ENCODE results near the gene GRIK4. TPM values are rescaled to one million over a fixed set of nuclear protein-coding genes. Genes with fewer than 3 reads are reported as not detected.

Gene GRIK4
- polyA plus RNA-seq, 1 experiment: 0.55 TPM

GRCh38 chr11:120546312-120547205, 35.0 kb downstream of the GRIK4 start:
- peak; percentile 90 for DNase-seq (ENCODE audit: low read depth, low spot score)
- ChIA-PET POLR2A (interaction anchor here (0.6 to 3.0 kb wide), 7 partner anchors 9 to 210 kb away, joined by 3 to 11 read pairs (median 4); partner anchors contain the start of gene ARHGEF12), CTCF (interaction anchor here (0.5 to 1.1 kb wide), 3 partner anchors 16 to 136 kb away, joined by 3 to 7 read pairs (median 4); no protein-coding TSS in a partner anchor)
- no peak overlapping the region for H3K4me3 ChIP-seq (ENCODE audit: low read depth, low read length)
- no peaks in the 10 kb centered on the region for H3K9me3 ChIP-seq (ENCODE audit: control insufficient read depth, insufficient read depth, low read length)
- TF ChIP-seq CTCF (IDR thresholded peaks at IDR 0.05; ENCODE audit: low read depth, low read length): no peak
- H3K27ac ChIP-seq (ENCODE audit: low read depth, low read length): peak overlapping the region; percentile 94
- H3K27me3 ChIP-seq (ENCODE audit: control insufficient read depth, insufficient read depth, low read length): no peaks in the 10 kb centered on the region

DNA sequence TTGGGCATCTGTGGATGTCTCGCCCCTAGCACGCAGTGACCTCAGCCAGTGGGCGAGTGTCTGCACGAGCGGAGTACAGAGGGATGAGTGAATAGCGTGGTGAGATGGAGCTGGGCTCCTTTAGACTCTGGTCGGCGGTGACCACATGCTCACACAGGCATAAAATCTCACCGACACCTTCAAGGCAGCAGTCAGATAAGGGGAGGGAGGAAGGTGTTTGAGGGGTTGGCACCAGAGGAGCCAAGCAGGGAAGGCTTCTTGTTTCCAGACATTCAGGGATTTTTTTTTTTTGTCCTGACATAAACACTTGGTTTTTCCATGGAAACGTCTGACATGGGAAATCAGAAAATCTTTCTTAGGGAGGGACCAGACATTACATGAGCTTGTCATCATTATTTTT, 35.8 kb downstream of the GRIK4 start:
- Histone ChIP-seq H3K9me3 (ENCODE audit: control insufficient read depth, insufficient read depth, low read length) (no peaks in the 10 kb centered on the region), H3K27ac (ENCODE audit: low read depth, low read length) (peak overlapping the region; percentile 94), H3K4me3 (ENCODE audit: low read depth, low read length) (no peak overlapping the region), H3K27me3 (ENCODE audit: control insufficient read depth, insufficient read depth, low read length) (no peaks in the 10 kb centered on the region)
- ChIA-PET CTCF (interaction anchor here (0.5 to 1.2 kb wide), 3 partner anchors 16 to 139 kb away, joined by 3 to 7 read pairs (median 6); no protein-coding TSS in a partner anchor), POLR2A (interaction anchor here (0.6 to 3.0 kb wide), 6 partner anchors 8 to 66 kb away, joined by 3 to 11 read pairs (median 5); no protein-coding TSS in a partner anchor)
- TF ChIP-seq CTCF (IDR thresholded peaks at IDR 0.05; ENCODE audit: low read depth, low read length): no peak
- DNase-seq (ENCODE audit: low read depth, low spot score): no peak

- peak; percentile 93 for DNase-seq (ENCODE audit: low read depth, low spot score)
- ChIA-PET CTCF (interaction anchor here (1.2 kb wide), 1 partner anchor 138 kb away, joined by 6 read pairs; no protein-coding TSS in a partner anchor), POLR2A (interaction anchor here (0.7 to 3.0 kb wide), 3 partner anchors 15 to 65 kb away, joined by 4 to 11 read pairs (median 6); no protein-coding TSS in a partner anchor)
Measured at GRCh38 chr11:120547811-120548681, 36.5 kb downstream of the GRIK4 start.

GRCh38 chr11:120548682-120549209, 37.2 kb downstream of the GRIK4 start:
- Histone ChIP-seq H3K9me3 (ENCODE audit: control insufficient read depth, insufficient read depth, low read length) (no peaks in the 10 kb centered on the region), H3K27ac (ENCODE audit: low read depth, low read length) (no peak overlapping the region), H3K4me3 (ENCODE audit: low read depth, low read length) (no peak overlapping the region), H3K27me3 (ENCODE audit: control insufficient read depth, insufficient read depth, low read length) (no peaks in the 10 kb centered on the region)
- TF ChIP-seq CTCF (IDR thresholded peaks at IDR 0.05; ENCODE audit: low read depth, low read length): no peak
- no peak for DNase-seq (ENCODE audit: low read depth, low spot score)
- ChIA-PET POLR2A (interaction anchor here (3.0 kb wide), 1 partner anchor 31 kb away, joined by 11 read pairs; no protein-coding TSS in a partner anchor), CTCF (no interaction called here)

More at GRCh38 chr11:120547811-120548681, 36.5 kb downstream of the GRIK4 start:
- Histone ChIP-seq H3K4me3 (ENCODE audit: low read depth, low read length) (no peak overlapping the region), H3K27me3 (ENCODE audit: control insufficient read depth, insufficient read depth, low read length) (no peaks in the 10 kb centered on the region), H3K9me3 (ENCODE audit: control insufficient read depth, insufficient read depth, low read length) (no peaks in the 10 kb centered on the region), H3K27ac (ENCODE audit: low read depth, low read length) (peak overlapping the region; percentile 94)
- peak; percentile 13; the same call in 1 of the 2 replicates for TF ChIP-seq CTCF (IDR thresholded peaks at IDR 0.05; ENCODE audit: low read depth, low read length)

Measured in AG04450 (cell line).